ENCODE measurements around the gene STARD7.

- no peak for TF ChIP-seq POLR2A (IDR thresholded peaks at IDR 0.05)
- TF ChIP-seq CTCF (IDR thresholded peaks at IDR 0.05): no peak
These were observed 30.5 kb upstream of the STARD7 start for GRCh38 chr2:96239091-96239490.

Measured in body of pancreas (tissue), 4 donors.